Measurements from ENCODE around the gene MYZAP. TPM values are rescaled to one million over a fixed set of nuclear protein-coding genes. Genes with fewer than 3 reads are reported as not detected.

The MYZAP gene
- total and polyA plus RNA-seq, 9 of the 15 experiments (the other 6 are each of a cell fraction or from before 2014, with no cell fraction given) = 0.03 TPM; not detected in 8

DNA sequence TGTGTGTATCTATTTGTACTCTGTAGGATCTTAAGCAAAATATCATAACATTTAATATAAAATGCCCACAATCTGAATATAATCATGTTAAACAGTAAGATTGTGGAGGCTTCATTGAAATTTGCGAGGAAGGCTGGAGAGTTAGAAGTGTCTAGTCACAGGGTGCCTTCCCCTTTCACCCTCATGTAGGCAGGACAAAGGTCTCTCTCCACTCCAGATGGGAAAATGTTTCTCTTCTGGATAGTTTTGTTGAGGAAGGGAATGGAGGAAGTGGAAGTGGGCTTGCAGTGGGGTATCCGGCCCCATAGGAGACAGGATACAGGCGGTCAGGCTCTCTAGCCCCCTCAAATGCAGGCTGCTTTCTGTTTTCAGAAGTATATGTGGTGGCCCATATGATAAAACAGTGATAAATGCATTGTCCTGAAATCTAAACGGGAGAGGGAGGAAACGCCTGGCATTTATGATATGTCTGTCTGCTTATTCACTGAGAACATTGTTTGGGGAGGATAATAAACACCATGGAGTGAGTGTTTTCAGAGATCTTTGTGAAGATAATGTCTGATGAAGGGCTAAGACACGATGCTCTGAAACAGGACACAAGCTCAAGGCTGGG lies 13.3 kb upstream of the MYZAP start:
- DNase-seq (ENCODE audit: extremely low read depth in 1 of 4, low spot score in 3 of 4) (no peak), FAIRE-seq (no peak), ATAC-seq (no peak)
- no peak overlapping the region for H3K27ac ChIP-seq (ENCODE audit: extremely low read depth, low read depth, low read length)
- no peak for TF ChIP-seq MTA2 (IDR thresholded peaks at IDR 0.05; ENCODE audit: low read depth)
- TF ChIP-seq, protein P1, sequence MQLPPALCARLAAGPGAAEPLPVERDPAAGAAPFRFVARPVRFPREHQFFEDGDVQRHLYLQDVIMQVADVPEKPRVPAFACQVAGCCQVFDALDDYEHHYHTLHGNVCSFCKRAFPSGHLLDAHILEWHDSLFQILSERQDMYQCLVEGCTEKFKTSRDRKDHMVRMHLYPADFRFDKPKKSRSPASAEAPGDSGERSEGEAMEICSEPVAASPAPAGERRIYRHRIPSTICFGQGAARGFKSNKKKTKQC (CRISPR knock-in tag; IDR thresholded peaks at IDR 0.05) = no peak
- TF ChIP-seq YBX1 (IDR thresholded peaks at IDR 0.05) = no peak
- TF ChIP-seq, protein P2, sequence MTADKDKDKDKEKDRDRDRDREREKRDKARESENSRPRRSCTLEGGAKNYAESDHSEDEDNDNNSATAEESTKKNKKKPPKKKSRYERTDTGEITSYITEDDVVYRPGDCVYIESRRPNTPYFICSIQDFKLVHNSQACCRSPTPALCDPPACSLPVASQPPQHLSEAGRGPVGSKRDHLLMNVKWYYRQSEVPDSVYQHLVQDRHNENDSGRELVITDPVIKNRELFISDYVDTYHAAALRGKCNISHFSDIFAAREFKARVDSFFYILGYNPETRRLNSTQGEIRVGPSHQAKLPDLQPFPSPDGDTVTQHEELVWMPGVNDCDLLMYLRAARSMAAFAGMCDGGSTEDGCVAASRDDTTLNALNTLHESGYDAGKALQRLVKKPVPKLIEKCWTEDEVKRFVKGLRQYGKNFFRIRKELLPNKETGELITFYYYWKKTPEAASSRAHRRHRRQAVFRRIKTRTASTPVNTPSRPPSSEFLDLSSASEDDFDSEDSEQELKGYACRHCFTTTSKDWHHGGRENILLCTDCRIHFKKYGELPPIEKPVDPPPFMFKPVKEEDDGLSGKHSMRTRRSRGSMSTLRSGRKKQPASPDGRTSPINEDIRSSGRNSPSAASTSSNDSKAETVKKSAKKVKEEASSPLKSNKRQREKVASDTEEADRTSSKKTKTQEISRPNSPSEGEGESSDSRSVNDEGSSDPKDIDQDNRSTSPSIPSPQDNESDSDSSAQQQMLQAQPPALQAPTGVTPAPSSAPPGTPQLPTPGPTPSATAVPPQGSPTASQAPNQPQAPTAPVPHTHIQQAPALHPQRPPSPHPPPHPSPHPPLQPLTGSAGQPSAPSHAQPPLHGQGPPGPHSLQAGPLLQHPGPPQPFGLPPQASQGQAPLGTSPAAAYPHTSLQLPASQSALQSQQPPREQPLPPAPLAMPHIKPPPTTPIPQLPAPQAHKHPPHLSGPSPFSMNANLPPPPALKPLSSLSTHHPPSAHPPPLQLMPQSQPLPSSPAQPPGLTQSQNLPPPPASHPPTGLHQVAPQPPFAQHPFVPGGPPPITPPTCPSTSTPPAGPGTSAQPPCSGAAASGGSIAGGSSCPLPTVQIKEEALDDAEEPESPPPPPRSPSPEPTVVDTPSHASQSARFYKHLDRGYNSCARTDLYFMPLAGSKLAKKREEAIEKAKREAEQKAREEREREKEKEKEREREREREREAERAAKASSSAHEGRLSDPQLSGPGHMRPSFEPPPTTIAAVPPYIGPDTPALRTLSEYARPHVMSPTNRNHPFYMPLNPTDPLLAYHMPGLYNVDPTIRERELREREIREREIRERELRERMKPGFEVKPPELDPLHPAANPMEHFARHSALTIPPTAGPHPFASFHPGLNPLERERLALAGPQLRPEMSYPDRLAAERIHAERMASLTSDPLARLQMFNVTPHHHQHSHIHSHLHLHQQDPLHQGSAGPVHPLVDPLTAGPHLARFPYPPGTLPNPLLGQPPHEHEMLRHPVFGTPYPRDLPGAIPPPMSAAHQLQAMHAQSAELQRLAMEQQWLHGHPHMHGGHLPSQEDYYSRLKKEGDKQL (CRISPR knock-in tag; IDR thresholded peaks at IDR 0.05; ENCODE audit: borderline replicate concordance) = no peak
- TF ChIP-seq TBL1XR1 (IDR thresholded peaks at IDR 0.05; ENCODE audit: low read length in 2 of 2) = no peak
- TF ChIP-seq CTBP1 (IDR thresholded peaks at IDR 0.05; ENCODE audit: borderline replicate concordance) = no peak
- TF ChIP-seq, protein P3, sequence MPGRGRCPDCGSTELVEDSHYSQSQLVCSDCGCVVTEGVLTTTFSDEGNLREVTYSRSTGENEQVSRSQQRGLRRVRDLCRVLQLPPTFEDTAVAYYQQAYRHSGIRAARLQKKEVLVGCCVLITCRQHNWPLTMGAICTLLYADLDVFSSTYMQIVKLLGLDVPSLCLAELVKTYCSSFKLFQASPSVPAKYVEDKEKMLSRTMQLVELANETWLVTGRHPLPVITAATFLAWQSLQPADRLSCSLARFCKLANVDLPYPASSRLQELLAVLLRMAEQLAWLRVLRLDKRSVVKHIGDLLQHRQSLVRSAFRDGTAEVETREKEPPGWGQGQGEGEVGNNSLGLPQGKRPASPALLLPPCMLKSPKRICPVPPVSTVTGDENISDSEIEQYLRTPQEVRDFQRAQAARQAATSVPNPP (IDR thresholded peaks at IDR 0.05; ENCODE audit: borderline replicate concordance, insufficient read depth, insufficient read length) = no peak
- ChIA-PET POLR2A (no interaction called here), CTCF (ENCODE audit: low intra/inter-chr PET ratio) (no interaction called here)
- 3% methylated on average over 6 of the region's 6 CpGs for WGBS (ENCODE audit: insufficient coverage, low coverage, missing lambda C conversion rate)
- no peaks in the 10 kb centered on the region for H4K20me1 ChIP-seq (replicated peaks; ENCODE audit: control insufficient read depth, insufficient read depth, low read length)
- no peaks in the 10 kb centered on the region for H3K4me1 ChIP-seq (replicated peaks in 1 of 2; ENCODE audit: control insufficient read depth in 2 of 2, insufficient read depth in 2 of 2, low read length in 2 of 2)
- no peaks in the 10 kb centered on the region for H3K79me2 ChIP-seq (ENCODE audit: control insufficient read depth, insufficient read depth, low read length)
- H3K27me3 ChIP-seq (ENCODE audit: control insufficient read depth in 2 of 2, insufficient read depth in 2 of 2, low read length in 2 of 2) = peaks cover 2 to 38% of the 10 kb centered on the region in 2 experiments; a peak in 3 of 5 replicates
- no peak overlapping the region for H3K4me2 ChIP-seq (ENCODE audit: insufficient read depth, low read length)
- H3K4me3 ChIP-seq = no peak overlapping the region
- intact Hi-C loops (cut with micrococcal nuclease) = loop anchor here (10.0 kb wide), 1 partner anchor 166 kb away; no protein-coding TSS in a partner anchor
- no peaks in the 10 kb centered on the region for H3K9me3 ChIP-seq (replicated peaks; ENCODE audit: control insufficient read depth, insufficient read depth, low read depth, low read length)
- no peak overlapping the region for H3K9ac ChIP-seq (ENCODE audit: insufficient read depth in 1 of 2, low read depth in 2 of 2, low read length in 2 of 2)
- H3K36me3 ChIP-seq (ENCODE audit: control insufficient read depth, insufficient read depth, low read length) = no peaks in the 10 kb centered on the region
- BruUV-seq (replicated peaks) = no TSS peak
- no peak overlapping the region for H2AFZ ChIP-seq (ENCODE audit: low read depth, low read length)
- H3K9me1 ChIP-seq (ENCODE audit: control insufficient read depth, insufficient read depth, low read length) = no peaks in the 10 kb centered on the region
- in situ Hi-C loops (cut with MboI) = no loop called here
